Measurements from ENCODE around the gene OS9. TPM values are rescaled to one million over a fixed set of nuclear protein-coding genes. Genes with fewer than 3 reads are reported as not detected.

The OS9 gene
- total RNA-seq, 2 experiments from 2014 or later: 108 to 112 TPM

GRCh38 chr12:57716305-57716704 lies 22.4 kb downstream of the OS9 start:
- CTCF ChIA-PET: no interaction called here

GRCh38 chr12:57717131-57717530 lies 23.2 kb downstream of the OS9 start:
- TF ChIP-seq CTCF (IDR thresholded peaks at IDR 0.05): no peak
- Mint-ChIP-seq H3K9me3 (no peaks in the 10 kb centered on the region), H3K27ac (no peak overlapping the region), H3K4me1 (ENCODE audit: low read depth) (peaks cover 6% of the 10 kb centered on the region), H3K4me3 (no peak overlapping the region), H3K36me3 (ENCODE audit: low read depth) (peaks cover 77% of the 10 kb centered on the region), H3K27me3 (no peaks in the 10 kb centered on the region)
- intact Hi-C loops (cut with DNase I, micrococcal nuclease): no loop called here
- DNase-seq: no peak
- no peak overlapping the region for H3K27ac ChIP-seq (ENCODE audit: low read depth in 1 of 2, low read length in 2 of 2)
- H3K36me3 ChIP-seq (ENCODE audit: insufficient read depth, low read length): peaks cover 70% of the 10 kb centered on the region
- no peak for ATAC-seq (ENCODE audit: poor library complexity)
- no peak overlapping the region for H3K4me3 ChIP-seq (ENCODE audit: low read length)
- ChIA-PET CTCF (no interaction called here), POLR2A (interaction anchor here (1.0 kb wide), 1 partner anchor 25 kb away, joined by 3 read pairs; no protein-coding TSS in a partner anchor)
- H3K4me1 ChIP-seq (ENCODE audit: insufficient read depth, low read length): no peaks in the 10 kb centered on the region
- no peaks in the 10 kb centered on the region for H3K27me3 ChIP-seq (ENCODE audit: control insufficient read depth in 1 of 2, insufficient read depth in 2 of 2, low read length in 2 of 2)
- no peaks in the 10 kb centered on the region for H3K9me3 ChIP-seq (ENCODE audit: control insufficient read depth in 1 of 2, insufficient read depth in 1 of 2, low read length in 2 of 2)

More at GRCh38 chr12:57716305-57716704, 22.4 kb downstream of the OS9 start:
- Histone ChIP-seq H3K36me3 (ENCODE audit: insufficient read depth, low read length) (peaks cover 75% of the 10 kb centered on the region), H3K27ac (ENCODE audit: low read depth in 1 of 2, low read length in 2 of 2) (no peak overlapping the region), H3K9me3 (ENCODE audit: control insufficient read depth in 1 of 2, insufficient read depth in 1 of 2, low read length in 2 of 2) (no peaks in the 10 kb centered on the region), H3K27me3 (ENCODE audit: control insufficient read depth in 1 of 2, insufficient read depth in 2 of 2, low read length in 2 of 2) (no peaks in the 10 kb centered on the region), H3K4me1 (ENCODE audit: insufficient read depth, low read length) (no peaks in the 10 kb centered on the region), H3K4me3 (ENCODE audit: low read length) (no peak overlapping the region)
- Mint-ChIP-seq H3K27ac (no peak overlapping the region), H3K4me3 (no peak overlapping the region), H3K36me3 (ENCODE audit: low read depth) (peaks cover 77% of the 10 kb centered on the region), H3K9me3 (no peaks in the 10 kb centered on the region), H3K4me1 (ENCODE audit: low read depth) (peaks cover 6% of the 10 kb centered on the region), H3K27me3 (no peaks in the 10 kb centered on the region)
- ATAC-seq (ENCODE audit: poor library complexity): no peak
- intact Hi-C loops (cut with DNase I, micrococcal nuclease): no loop called here
- no peak for DNase-seq
- POLR2A ChIA-PET: no interaction called here
- no peak for TF ChIP-seq CTCF (IDR thresholded peaks at IDR 0.05)

GRCh38 chr12:57717846-57718640 lies 24.1 kb downstream of the OS9 start:
- Histone ChIP-seq H3K4me1 (ENCODE audit: insufficient read depth, low read length) (no peaks in the 10 kb centered on the region), H3K27me3 (ENCODE audit: control insufficient read depth in 1 of 2, insufficient read depth in 2 of 2, low read length in 2 of 2) (no peaks in the 10 kb centered on the region), H3K36me3 (ENCODE audit: insufficient read depth, low read length) (peaks cover 70% of the 10 kb centered on the region), H3K9me3 (ENCODE audit: control insufficient read depth in 1 of 2, insufficient read depth in 1 of 2, low read length in 2 of 2) (no peaks in the 10 kb centered on the region), H3K4me3 (ENCODE audit: low read length) (no peak overlapping the region), H3K27ac (ENCODE audit: low read depth in 1 of 2, low read length in 2 of 2) (no peak overlapping the region)
- no peak for DNase-seq
- CTCF ChIA-PET: no interaction called here
- Mint-ChIP-seq H3K36me3 (ENCODE audit: low read depth) (peaks cover 69% of the 10 kb centered on the region), H3K4me3 (no peak overlapping the region), H3K4me1 (ENCODE audit: low read depth) (peaks cover 10% of the 10 kb centered on the region), H3K27me3 (no peaks in the 10 kb centered on the region), H3K27ac (no peak overlapping the region), H3K9me3 (no peaks in the 10 kb centered on the region)
- POLR2A ChIA-PET: interaction anchor here (1.0 to 1.6 kb wide), 2 partner anchors 23 to 24 kb away, joined by 3 to 4 read pairs; no protein-coding TSS in a partner anchor
- no peak for ATAC-seq (ENCODE audit: poor library complexity)
- TF ChIP-seq CTCF (IDR thresholded peaks at IDR 0.05): no peak
- intact Hi-C loops (cut with DNase I, micrococcal nuclease): loop anchor here in 1 of 2 experiments (2.0 kb wide), 1 partner anchor 21 kb away; the partner anchor contains the start of gene AGAP2
